ENCODE data around the gene LASP1.
"Not testable (repeated sequence)": the region's sequence is repeated elsewhere in the genome, so short reads cannot be mapped to it uniquely, and the experiment has no call there.

The LASP1 gene

DNA sequence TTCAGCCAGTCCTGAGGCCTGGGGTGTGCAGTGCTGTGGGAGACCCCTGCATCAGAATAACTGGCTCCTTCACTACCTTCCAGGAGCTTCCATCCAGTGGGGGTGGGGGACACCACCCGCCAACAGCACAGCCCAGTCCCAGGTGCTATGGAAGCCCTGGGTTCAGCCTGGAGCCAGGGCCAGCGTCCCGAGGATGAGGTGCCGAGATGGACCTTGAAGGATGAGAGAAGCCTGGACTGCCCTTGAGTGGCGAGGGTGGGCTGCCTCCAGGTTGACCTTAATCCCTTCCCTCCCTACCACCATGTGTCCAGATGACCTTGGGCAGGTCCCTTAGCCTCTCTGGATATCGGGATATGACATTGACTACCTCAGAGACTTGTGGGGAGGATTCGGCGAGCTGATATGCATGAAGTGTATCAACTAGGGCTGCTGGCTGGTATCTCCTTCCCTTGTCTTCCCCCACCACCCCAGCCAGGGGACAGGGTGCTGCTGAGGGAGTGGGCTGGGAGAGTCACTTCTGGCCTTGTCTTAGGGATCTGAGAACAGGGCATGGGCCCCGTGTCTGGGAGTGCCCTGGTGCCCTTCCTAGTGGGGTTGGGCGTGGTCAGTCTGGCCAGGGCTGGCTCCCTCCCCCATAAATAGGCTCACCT, 41.3 kb downstream of the LASP1 start:
- H3K4me3 ChIP-seq (ENCODE audit: low read depth, low read length), result no peak overlapping the region
- H3K27me3 ChIP-seq (ENCODE audit: control insufficient read depth, insufficient read depth, low read length), result no peaks in the 10 kb centered on the region
- no peaks in the 10 kb centered on the region for H3K9me3 ChIP-seq (ENCODE audit: control insufficient read depth, insufficient read depth, low read depth, low read length)
- peaks cover 49% of the 10 kb centered on the region for H3K36me3 ChIP-seq (ENCODE audit: control insufficient read depth, insufficient read depth, low read length)
- H3K4me1 ChIP-seq (ENCODE audit: control insufficient read depth, insufficient read depth, low read length), result peaks cover 20% of the 10 kb centered on the region
- H3K27ac ChIP-seq (ENCODE audit: low read depth, low read length), result no peak overlapping the region
- no peak overlapping the region for H3K9ac ChIP-seq (ENCODE audit: low read length)

- not testable (repeated sequence) for H3K27ac ChIP-seq (ENCODE audit: low read depth, low read length); H3K4me3 ChIP-seq (ENCODE audit: low read depth, low read length); H3K27me3 ChIP-seq (ENCODE audit: control insufficient read depth, insufficient read depth, low read length); H3K9ac ChIP-seq (ENCODE audit: low read length); H3K9me3 ChIP-seq (ENCODE audit: control insufficient read depth, insufficient read depth, low read depth, low read length)
- Histone ChIP-seq H3K4me1 (ENCODE audit: control insufficient read depth, insufficient read depth, low read length) (peaks cover 17% of the 10 kb centered on the region), H3K36me3 (ENCODE audit: control insufficient read depth, insufficient read depth, low read length) (peaks cover 49% of the 10 kb centered on the region)
Observed at GRCh38 chr17:38911731-38912081, 41.8 kb downstream of the LASP1 start.

GRCh38 chr17:38912221-38912813, 42.5 kb downstream of the LASP1 start:
- no peak overlapping the region for H3K4me3 ChIP-seq (ENCODE audit: low read depth, low read length)
- H3K27ac ChIP-seq (ENCODE audit: low read depth, low read length), result no peak overlapping the region
- H3K9me3 ChIP-seq (ENCODE audit: control insufficient read depth, insufficient read depth, low read depth, low read length), result no peaks in the 10 kb centered on the region
- no peaks in the 10 kb centered on the region for H3K27me3 ChIP-seq (ENCODE audit: control insufficient read depth, insufficient read depth, low read length)
- peaks cover 49% of the 10 kb centered on the region for H3K36me3 ChIP-seq (ENCODE audit: control insufficient read depth, insufficient read depth, low read length)
- peaks cover 13% of the 10 kb centered on the region for H3K4me1 ChIP-seq (ENCODE audit: control insufficient read depth, insufficient read depth, low read length)
- H3K9ac ChIP-seq (ENCODE audit: low read length), result no peak overlapping the region

DNA sequence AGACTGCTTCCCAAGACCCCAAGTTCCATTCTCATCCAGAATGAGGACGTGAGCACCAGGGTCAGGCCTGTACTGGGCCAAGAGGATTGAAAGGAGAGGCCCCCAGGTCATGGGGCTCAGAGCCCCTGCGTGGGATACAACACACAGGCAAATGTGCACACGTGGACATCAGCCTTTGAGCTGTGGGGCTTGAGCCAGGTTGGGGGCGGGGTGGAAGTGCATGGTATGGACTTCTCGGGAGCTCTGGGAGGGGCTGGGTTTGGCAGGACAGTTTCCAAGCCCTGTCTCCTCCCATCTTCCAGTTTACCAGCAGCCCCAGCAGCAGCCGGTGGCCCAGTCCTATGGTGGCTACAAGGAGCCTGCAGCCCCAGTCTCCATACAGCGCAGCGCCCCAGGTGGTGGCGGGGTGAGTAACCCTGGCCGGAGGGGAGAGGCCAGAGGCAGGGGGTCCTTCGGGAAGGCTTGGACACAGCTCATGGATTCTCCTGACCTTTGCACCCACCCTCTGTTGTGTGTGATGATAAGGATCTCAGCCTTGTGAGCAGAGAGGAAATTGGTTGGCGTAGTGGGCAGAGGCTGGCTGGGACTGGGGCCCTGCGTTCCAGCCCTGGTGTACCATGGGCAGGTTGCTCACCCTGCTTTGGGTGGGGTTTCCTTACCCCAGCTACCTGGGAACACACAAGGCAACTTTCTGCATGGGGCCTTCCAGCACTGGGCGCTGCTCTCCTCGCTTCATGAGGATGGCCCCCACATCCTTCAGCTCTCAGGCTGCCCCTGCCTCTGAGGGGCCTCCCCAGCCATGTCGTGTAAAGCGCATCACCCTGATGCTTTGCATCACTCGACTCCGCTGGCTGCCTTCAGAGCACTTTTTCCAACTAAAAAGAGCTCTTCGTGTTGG, 45.1 kb downstream of the LASP1 start:
- Histone ChIP-seq H3K9me3 (ENCODE audit: control insufficient read depth, insufficient read depth, low read depth, low read length) (no peaks in the 10 kb centered on the region), H3K27ac (ENCODE audit: low read depth, low read length) (no peak overlapping the region), H3K36me3 (ENCODE audit: control insufficient read depth, insufficient read depth, low read length) (peaks cover 64% of the 10 kb centered on the region)

DNA sequence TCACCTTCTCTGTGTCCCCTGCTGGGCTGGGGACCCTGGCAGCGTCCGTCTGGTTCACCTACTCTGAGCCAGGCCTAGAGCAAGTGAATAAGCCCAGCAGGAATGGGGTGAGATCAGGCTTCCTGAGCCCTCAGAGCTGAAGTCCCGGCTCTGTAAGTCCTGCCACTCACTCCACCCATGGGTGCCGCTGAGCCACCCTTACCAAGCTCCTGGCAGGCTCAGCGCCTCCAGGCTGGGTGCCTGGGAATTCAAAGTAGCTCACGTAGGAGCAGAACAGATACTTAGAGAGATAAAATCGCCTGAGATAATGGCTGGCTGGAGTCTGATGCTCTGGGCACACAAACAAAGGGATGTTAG, 45.8 kb downstream of the LASP1 start:
- H3K9me3 ChIP-seq (ENCODE audit: control insufficient read depth, insufficient read depth, low read depth, low read length), result no peaks in the 10 kb centered on the region
- no peak overlapping the region for H3K4me3 ChIP-seq (ENCODE audit: low read depth, low read length)
- H3K36me3 ChIP-seq (ENCODE audit: control insufficient read depth, insufficient read depth, low read length), result peaks cover 69% of the 10 kb centered on the region
- no peak overlapping the region for H3K27ac ChIP-seq (ENCODE audit: low read depth, low read length)
- peaks cover 3% of the 10 kb centered on the region; the same call in 1 of the 2 replicates for H3K4me1 ChIP-seq (ENCODE audit: control insufficient read depth, insufficient read depth, low read length)
- no peaks in the 10 kb centered on the region for H3K27me3 ChIP-seq (ENCODE audit: control insufficient read depth, insufficient read depth, low read length)
- no peak overlapping the region for H3K9ac ChIP-seq (ENCODE audit: low read length)

More for the DNA sequence above, 45.1 kb downstream of the LASP1 start:
- Histone ChIP-seq H3K9ac (ENCODE audit: low read length) (no peak overlapping the region), H3K4me1 (ENCODE audit: control insufficient read depth, insufficient read depth, low read length) (no peaks in the 10 kb centered on the region; the same call in 1 of the 2 replicates), H3K4me3 (ENCODE audit: low read depth, low read length) (no peak overlapping the region), H3K27me3 (ENCODE audit: control insufficient read depth, insufficient read depth, low read length) (no peaks in the 10 kb centered on the region)

DNA sequence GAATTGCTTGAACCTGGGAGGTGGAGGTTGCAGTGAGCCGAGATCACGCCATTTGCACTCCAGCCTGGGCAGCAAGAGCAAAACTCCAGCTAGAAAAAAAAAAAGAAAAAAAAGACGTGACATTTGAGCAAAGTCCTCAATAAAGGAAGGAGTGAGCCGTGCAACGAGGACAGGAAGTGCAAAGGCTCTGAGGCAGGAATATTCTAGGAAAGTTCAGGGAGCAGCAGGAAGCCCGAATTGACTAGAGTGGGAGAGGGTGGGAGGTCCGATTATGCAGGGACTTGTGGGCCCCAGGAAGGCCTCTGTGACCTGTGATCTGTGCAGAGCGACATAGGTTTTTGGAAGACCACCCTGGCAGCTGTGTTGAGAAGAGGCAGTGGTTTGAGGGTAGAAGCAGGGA, 46.9 kb downstream of the LASP1 start:
- no peak overlapping the region for H3K27ac ChIP-seq (ENCODE audit: low read depth, low read length)
- peaks cover 4% of the 10 kb centered on the region; the same call in 1 of the 2 replicates for H3K4me1 ChIP-seq (ENCODE audit: control insufficient read depth, insufficient read depth, low read length)
- no peaks in the 10 kb centered on the region for H3K9me3 ChIP-seq (ENCODE audit: control insufficient read depth, insufficient read depth, low read depth, low read length)
- H3K36me3 ChIP-seq (ENCODE audit: control insufficient read depth, insufficient read depth, low read length), result peaks cover 59% of the 10 kb centered on the region
- H3K4me3 ChIP-seq (ENCODE audit: low read depth, low read length), result no peak overlapping the region
- no peak overlapping the region for H3K9ac ChIP-seq (ENCODE audit: low read length)
- no peaks in the 10 kb centered on the region for H3K27me3 ChIP-seq (ENCODE audit: control insufficient read depth, insufficient read depth, low read length)

- Histone ChIP-seq H3K4me3 (ENCODE audit: low read depth, low read length) (no peak overlapping the region), H3K4me1 (ENCODE audit: control insufficient read depth, insufficient read depth, low read length) (peaks cover 9% of the 10 kb centered on the region), H3K9me3 (ENCODE audit: control insufficient read depth, insufficient read depth, low read depth, low read length) (no peaks in the 10 kb centered on the region), H3K9ac (ENCODE audit: low read length) (no peak overlapping the region), H3K27ac (ENCODE audit: low read depth, low read length) (no peak overlapping the region), H3K27me3 (ENCODE audit: control insufficient read depth, insufficient read depth, low read length) (no peaks in the 10 kb centered on the region), H3K36me3 (ENCODE audit: control insufficient read depth, insufficient read depth, low read length) (peaks cover 59% of the 10 kb centered on the region)
Observed at GRCh38 chr17:38917259-38917658, 47.4 kb downstream of the LASP1 start.

- no peak overlapping the region for H3K9ac ChIP-seq (ENCODE audit: low read length)
- no peak overlapping the region for H3K27ac ChIP-seq (ENCODE audit: low read depth, low read length)
- peaks cover 52% of the 10 kb centered on the region for H3K36me3 ChIP-seq (ENCODE audit: control insufficient read depth, insufficient read depth, low read length)
- H3K4me1 ChIP-seq (ENCODE audit: control insufficient read depth, insufficient read depth, low read length), result peaks cover 18% of the 10 kb centered on the region
- no peak overlapping the region for H3K4me3 ChIP-seq (ENCODE audit: low read depth, low read length)
- H3K27me3 ChIP-seq (ENCODE audit: control insufficient read depth, insufficient read depth, low read length), result no peaks in the 10 kb centered on the region
- no peaks in the 10 kb centered on the region for H3K9me3 ChIP-seq (ENCODE audit: control insufficient read depth, insufficient read depth, low read depth, low read length)
Observed at GRCh38 chr17:38918129-38918913, 48.5 kb downstream of the LASP1 start.

- Histone ChIP-seq H3K27ac (ENCODE audit: low read depth, low read length) (no peak overlapping the region), H3K27me3 (ENCODE audit: control insufficient read depth, insufficient read depth, low read length) (no peaks in the 10 kb centered on the region), H3K36me3 (ENCODE audit: control insufficient read depth, insufficient read depth, low read length) (peaks cover 51% of the 10 kb centered on the region), H3K4me1 (ENCODE audit: control insufficient read depth, insufficient read depth, low read length) (peaks cover 18% of the 10 kb centered on the region), H3K9me3 (ENCODE audit: control insufficient read depth, insufficient read depth, low read depth, low read length) (no peaks in the 10 kb centered on the region), H3K9ac (ENCODE audit: low read length) (no peak overlapping the region), H3K4me3 (ENCODE audit: low read depth, low read length) (no peak overlapping the region)
Observed at GRCh38 chr17:38918916-38919315, 49.1 kb downstream of the LASP1 start.

GRCh38 chr17:38919316-38920078, 49.6 kb downstream of the LASP1 start:
- Histone ChIP-seq H3K9me3 (ENCODE audit: control insufficient read depth, insufficient read depth, low read depth, low read length) (no peaks in the 10 kb centered on the region), H3K4me3 (ENCODE audit: low read depth, low read length) (no peak overlapping the region), H3K27ac (ENCODE audit: low read depth, low read length) (no peak overlapping the region), H3K36me3 (ENCODE audit: control insufficient read depth, insufficient read depth, low read length) (peaks cover 45% of the 10 kb centered on the region), H3K9ac (ENCODE audit: low read length) (no peak overlapping the region), H3K4me1 (ENCODE audit: control insufficient read depth, insufficient read depth, low read length) (peaks cover 18% of the 10 kb centered on the region), H3K27me3 (ENCODE audit: control insufficient read depth, insufficient read depth, low read length) (no peaks in the 10 kb centered on the region)
